ENCODE measurements around the gene ROR1. TPM values are rescaled to one million over a fixed set of nuclear protein-coding genes. Genes with fewer than 3 reads are reported as not detected.

ROR1 gene
- total RNA-seq, 2 experiments from 2014 or later: not detected

DNA sequence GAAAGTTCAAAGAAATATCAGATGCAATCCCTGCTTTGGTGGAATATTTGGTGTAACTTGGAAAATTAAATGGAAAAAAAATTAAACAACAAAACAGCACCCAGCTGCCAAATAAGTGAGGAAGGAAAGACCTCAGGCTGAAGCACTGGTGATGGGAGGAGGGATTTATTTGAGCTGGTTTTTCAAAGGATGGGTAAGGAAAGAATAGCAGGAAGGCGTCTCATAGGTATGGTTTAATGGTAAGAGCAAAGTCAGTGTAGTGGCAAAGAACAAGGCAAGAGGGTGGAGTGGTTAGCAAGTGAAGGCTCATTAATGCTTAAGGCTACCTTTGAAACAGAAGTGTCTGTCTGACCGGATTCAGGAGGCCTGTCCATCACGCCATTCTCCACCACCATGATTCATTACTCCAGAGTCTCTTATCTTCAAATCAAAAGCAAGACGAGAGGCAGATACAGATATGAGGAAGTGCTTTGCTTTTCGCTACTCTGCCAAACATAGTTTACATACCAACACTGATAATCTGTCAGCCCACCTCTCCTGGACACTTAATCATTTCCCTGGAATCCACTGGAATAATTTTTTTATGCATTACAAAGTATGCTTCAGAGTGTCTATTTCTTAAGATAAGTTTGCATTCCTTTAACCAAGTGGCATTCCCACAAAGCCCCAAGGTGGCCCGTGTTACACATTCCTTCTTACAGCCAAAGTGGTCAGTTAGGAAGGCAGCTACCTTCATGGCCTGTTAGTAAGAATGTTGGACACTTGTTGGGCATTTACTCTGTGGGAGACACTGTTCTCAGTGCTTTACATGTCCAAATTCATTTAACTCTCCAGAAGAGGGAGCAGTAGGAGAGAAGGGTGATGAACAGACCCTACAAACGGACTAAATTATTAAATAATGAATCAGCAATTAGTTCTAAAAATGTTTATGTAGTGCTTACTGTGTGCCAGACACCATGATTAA is 146.6 kb downstream of the ROR1 start:
- ChIA-PET POLR2A (no interaction called here), CTCF (no interaction called here)
- DNase-seq (no peak), ATAC-seq (no peak)
- Mint-ChIP-seq H3K4me3 (no peak overlapping the region), H3K36me3 (ENCODE audit: low read depth) (no peaks in the 10 kb centered on the region), H3K27ac (no peak overlapping the region), H3K9me3 (no peaks in the 10 kb centered on the region), H3K27me3 (peaks cover 1% of the 10 kb centered on the region), H3K4me1 (ENCODE audit: low read depth) (no peaks in the 10 kb centered on the region)
- intact Hi-C loops (cut with micrococcal nuclease): no loop called here
- TF ChIP-seq, protein P1, sequence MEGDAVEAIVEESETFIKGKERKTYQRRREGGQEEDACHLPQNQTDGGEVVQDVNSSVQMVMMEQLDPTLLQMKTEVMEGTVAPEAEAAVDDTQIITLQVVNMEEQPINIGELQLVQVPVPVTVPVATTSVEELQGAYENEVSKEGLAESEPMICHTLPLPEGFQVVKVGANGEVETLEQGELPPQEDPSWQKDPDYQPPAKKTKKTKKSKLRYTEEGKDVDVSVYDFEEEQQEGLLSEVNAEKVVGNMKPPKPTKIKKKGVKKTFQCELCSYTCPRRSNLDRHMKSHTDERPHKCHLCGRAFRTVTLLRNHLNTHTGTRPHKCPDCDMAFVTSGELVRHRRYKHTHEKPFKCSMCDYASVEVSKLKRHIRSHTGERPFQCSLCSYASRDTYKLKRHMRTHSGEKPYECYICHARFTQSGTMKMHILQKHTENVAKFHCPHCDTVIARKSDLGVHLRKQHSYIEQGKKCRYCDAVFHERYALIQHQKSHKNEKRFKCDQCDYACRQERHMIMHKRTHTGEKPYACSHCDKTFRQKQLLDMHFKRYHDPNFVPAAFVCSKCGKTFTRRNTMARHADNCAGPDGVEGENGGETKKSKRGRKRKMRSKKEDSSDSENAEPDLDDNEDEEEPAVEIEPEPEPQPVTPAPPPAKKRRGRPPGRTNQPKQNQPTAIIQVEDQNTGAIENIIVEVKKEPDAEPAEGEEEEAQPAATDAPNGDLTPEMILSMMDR (IDR thresholded peaks at IDR 0.05): no peak

DNA sequence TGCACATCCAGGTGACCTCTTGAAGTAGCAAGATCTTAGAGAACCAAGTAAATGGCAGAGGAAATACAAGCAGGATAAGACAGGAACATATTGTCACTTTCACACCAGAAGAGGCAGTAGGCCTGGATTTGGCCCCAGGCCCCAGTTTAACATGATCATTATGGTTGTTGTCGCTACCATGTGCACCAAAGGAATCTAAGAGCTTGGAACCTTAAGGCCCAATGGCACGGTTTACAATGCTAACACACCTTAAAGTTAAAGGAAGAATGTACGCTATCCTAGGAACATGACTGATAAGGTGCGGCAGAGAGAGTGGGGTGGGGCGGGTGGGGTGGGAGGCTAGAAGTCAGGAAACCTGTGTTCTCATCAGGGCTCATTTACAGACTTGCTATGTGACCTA is 147.5 kb downstream of the ROR1 start:
- H3K4me3 Mint-ChIP-seq: no peak overlapping the region
- H3K4me1 Mint-ChIP-seq (ENCODE audit: low read depth): no peaks in the 10 kb centered on the region
- DNase-seq (no peak), ATAC-seq (no peak)
- TF ChIP-seq, protein P1 (IDR thresholded peaks at IDR 0.05): no peak
- H3K27me3 Mint-ChIP-seq: peaks cover 1% of the 10 kb centered on the region
- intact Hi-C loops (cut with micrococcal nuclease): no loop called here
- CTCF ChIA-PET: no interaction called here
- POLR2A ChIA-PET: interaction anchor here (0.6 kb wide), 1 partner anchor 79 kb away, joined by 3 read pairs; no protein-coding TSS in a partner anchor
- no peak overlapping the region for H3K27ac Mint-ChIP-seq
- no peaks in the 10 kb centered on the region for H3K36me3 Mint-ChIP-seq (ENCODE audit: low read depth)
- no peaks in the 10 kb centered on the region for H3K9me3 Mint-ChIP-seq

DNA sequence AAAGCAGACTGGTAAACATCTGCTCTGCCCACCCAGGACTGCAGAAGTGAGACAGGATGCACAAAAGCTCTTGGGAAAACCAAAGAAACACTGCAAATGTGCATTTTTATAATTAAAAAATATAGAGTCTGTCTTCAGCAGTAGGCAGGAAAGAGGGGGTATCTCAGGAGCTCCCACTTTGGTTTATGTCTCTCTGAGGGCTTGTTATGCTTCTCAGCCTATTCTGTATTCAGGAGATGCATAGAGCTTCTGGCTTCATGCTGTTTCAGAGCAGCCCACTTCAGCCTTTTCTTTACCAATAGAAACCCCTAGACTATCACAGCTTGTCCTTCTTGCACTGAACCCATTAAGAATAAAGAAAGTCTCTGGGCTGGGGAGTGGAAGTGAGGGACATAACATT is 148.0 kb downstream of the ROR1 start:
- H3K4me1 Mint-ChIP-seq (ENCODE audit: low read depth): no peaks in the 10 kb centered on the region
- DNase-seq (no peak), ATAC-seq (no peak)
- H3K9me3 Mint-ChIP-seq: no peaks in the 10 kb centered on the region
- CTCF ChIA-PET: interaction anchor here (1.0 kb wide), 1 partner anchor 42 kb away, joined by 3 read pairs; no protein-coding TSS in a partner anchor
- intact Hi-C loops (cut with micrococcal nuclease): no loop called here
- H3K27ac Mint-ChIP-seq: no peak overlapping the region
- TF ChIP-seq, protein P1 (IDR thresholded peaks at IDR 0.05): no peak
- no peaks in the 10 kb centered on the region for H3K36me3 Mint-ChIP-seq (ENCODE audit: low read depth)
- peaks cover 1% of the 10 kb centered on the region for H3K27me3 Mint-ChIP-seq
- POLR2A ChIA-PET: interaction anchor here (0.6 kb wide), 1 partner anchor 79 kb away, joined by 3 read pairs; no protein-coding TSS in a partner anchor
- no peak overlapping the region for H3K4me3 Mint-ChIP-seq

DNA sequence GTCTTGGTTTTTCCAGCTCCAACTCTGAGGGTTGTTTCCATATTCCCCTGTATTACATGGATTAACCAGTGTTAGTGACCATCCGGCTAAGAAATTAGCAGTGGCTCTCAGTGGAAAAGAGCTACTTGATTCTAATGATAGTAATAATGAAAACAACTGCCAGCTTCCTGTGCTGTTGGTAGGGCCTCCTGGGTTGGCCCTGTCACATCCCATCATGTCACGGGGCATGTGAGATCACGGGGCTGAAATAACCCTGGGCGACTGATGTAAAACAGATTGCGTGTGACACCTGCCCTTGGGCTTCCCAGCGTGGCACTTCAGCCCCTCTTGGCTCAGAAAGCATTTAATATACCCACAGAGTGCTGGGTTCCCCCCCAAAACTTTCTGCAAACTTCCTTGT is 149.0 kb downstream of the ROR1 start:
- CTCF ChIA-PET: no interaction called here
- H3K27me3 Mint-ChIP-seq: peaks cover 1% of the 10 kb centered on the region
- H3K27ac Mint-ChIP-seq: no peak overlapping the region
- no peak for DNase-seq
- no peaks in the 10 kb centered on the region for H3K4me1 Mint-ChIP-seq (ENCODE audit: low read depth)
- no peaks in the 10 kb centered on the region for H3K36me3 Mint-ChIP-seq (ENCODE audit: low read depth)
- intact Hi-C loops (cut with micrococcal nuclease): no loop called here
- no peak for ATAC-seq
- H3K4me3 Mint-ChIP-seq: no peak overlapping the region
- POLR2A ChIA-PET: no interaction called here
- TF ChIP-seq, protein P1 (IDR thresholded peaks at IDR 0.05): no peak
- H3K9me3 Mint-ChIP-seq: no peaks in the 10 kb centered on the region

DNA sequence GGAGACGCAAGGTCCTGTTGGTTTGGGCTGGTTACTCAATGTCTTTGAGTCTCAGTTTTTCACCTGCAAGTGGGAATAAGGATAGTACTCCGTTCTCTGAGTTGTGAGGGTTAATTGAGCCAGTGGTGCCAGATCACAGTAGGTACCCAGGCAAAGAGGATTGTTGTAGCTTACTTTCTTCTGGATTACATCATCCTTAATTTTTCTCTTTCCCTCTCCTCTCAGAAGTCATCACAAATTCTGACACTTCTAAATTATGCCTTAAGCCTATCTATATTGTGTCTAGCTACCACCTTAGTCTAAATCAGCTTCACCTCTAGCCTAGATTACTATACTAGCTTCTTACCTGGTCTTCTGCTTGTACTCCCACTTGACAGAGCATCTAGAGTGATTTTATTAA is 149.5 kb downstream of the ROR1 start:
- Mint-ChIP-seq H3K9me3 (no peaks in the 10 kb centered on the region), H3K4me1 (ENCODE audit: low read depth) (no peaks in the 10 kb centered on the region), H3K4me3 (no peak overlapping the region), H3K27ac (no peak overlapping the region), H3K36me3 (ENCODE audit: low read depth) (no peaks in the 10 kb centered on the region), H3K27me3 (peaks cover 1% of the 10 kb centered on the region)
- intact Hi-C loops (cut with micrococcal nuclease): no loop called here
- no peak for ATAC-seq
- TF ChIP-seq, protein P1 (IDR thresholded peaks at IDR 0.05): no peak
- ChIA-PET POLR2A (no interaction called here), CTCF (no interaction called here)
- no peak for DNase-seq

Measured in activated CD8-positive, alpha-beta T cell treated with anti-CD3 and anti-CD28 coated beads for 36 hours (primary cell).